ENCODE measurements around the gene GPR156.

GRCh38 chr3:120170223-120170622, 114.8 kb downstream of the GPR156 start:
- TF ChIP-seq ZFP41 (tag by site-specific recombination; IDR thresholded peaks at IDR 0.05; ENCODE audit: borderline replicate concordance) (no peak), ZFP37 (tag by site-specific recombination; IDR thresholded peaks at IDR 0.05) (no peak), ZNF560 (tag by site-specific recombination; IDR thresholded peaks at IDR 0.05; ENCODE audit: borderline replicate concordance) (no peak)
- TF ChIP-seq, protein P1, sequence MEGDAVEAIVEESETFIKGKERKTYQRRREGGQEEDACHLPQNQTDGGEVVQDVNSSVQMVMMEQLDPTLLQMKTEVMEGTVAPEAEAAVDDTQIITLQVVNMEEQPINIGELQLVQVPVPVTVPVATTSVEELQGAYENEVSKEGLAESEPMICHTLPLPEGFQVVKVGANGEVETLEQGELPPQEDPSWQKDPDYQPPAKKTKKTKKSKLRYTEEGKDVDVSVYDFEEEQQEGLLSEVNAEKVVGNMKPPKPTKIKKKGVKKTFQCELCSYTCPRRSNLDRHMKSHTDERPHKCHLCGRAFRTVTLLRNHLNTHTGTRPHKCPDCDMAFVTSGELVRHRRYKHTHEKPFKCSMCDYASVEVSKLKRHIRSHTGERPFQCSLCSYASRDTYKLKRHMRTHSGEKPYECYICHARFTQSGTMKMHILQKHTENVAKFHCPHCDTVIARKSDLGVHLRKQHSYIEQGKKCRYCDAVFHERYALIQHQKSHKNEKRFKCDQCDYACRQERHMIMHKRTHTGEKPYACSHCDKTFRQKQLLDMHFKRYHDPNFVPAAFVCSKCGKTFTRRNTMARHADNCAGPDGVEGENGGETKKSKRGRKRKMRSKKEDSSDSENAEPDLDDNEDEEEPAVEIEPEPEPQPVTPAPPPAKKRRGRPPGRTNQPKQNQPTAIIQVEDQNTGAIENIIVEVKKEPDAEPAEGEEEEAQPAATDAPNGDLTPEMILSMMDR (tag by site-specific recombination; IDR thresholded peaks at IDR 0.05) = no peak
- TF ChIP-seq, protein P2, sequence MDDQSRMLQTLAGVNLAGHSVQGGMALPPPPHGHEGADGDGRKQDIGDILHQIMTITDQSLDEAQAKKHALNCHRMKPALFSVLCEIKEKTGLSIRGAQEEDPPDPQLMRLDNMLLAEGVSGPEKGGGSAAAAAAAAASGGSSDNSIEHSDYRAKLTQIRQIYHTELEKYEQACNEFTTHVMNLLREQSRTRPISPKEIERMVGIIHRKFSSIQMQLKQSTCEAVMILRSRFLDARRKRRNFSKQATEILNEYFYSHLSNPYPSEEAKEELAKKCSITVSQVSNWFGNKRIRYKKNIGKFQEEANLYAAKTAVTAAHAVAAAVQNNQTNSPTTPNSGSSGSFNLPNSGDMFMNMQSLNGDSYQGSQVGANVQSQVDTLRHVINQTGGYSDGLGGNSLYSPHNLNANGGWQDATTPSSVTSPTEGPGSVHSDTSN (CRISPR knock-in tag; IDR thresholded peaks at IDR 0.05) = no peak
